Measurements from ENCODE around the gene SPATA13. TPM values are rescaled to one million over a fixed set of nuclear protein-coding genes. Genes with fewer than 3 reads are reported as not detected.

Gene SPATA13
- total and polyA plus RNA-seq, 11 donors, result 5.4 to 20.1 (median 8.6) TPM

DNA sequence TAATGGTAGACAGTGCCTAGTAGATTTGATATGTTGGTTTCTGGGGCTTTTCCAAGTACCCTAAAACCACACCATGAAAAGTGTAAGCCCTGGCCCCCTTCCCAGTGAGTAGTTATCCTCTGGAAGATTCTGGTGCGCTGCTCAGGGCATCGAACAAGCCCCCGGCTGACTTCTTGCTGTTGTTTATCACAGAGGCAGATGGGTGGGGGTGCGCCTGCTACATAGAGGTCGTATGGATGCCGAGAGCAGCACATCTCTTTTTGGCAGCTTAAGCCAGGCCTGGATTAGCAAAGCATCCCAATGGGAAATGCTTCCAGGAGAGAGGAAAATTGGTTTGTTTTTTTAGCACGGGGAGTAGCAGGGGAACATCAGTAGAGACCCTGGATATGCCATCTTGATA lies 26.3 kb upstream of the SPATA13 start:
- TF ChIP-seq POLR2A (IDR thresholded peaks at IDR 0.05), result no peak
- TF ChIP-seq, protein P1, sequence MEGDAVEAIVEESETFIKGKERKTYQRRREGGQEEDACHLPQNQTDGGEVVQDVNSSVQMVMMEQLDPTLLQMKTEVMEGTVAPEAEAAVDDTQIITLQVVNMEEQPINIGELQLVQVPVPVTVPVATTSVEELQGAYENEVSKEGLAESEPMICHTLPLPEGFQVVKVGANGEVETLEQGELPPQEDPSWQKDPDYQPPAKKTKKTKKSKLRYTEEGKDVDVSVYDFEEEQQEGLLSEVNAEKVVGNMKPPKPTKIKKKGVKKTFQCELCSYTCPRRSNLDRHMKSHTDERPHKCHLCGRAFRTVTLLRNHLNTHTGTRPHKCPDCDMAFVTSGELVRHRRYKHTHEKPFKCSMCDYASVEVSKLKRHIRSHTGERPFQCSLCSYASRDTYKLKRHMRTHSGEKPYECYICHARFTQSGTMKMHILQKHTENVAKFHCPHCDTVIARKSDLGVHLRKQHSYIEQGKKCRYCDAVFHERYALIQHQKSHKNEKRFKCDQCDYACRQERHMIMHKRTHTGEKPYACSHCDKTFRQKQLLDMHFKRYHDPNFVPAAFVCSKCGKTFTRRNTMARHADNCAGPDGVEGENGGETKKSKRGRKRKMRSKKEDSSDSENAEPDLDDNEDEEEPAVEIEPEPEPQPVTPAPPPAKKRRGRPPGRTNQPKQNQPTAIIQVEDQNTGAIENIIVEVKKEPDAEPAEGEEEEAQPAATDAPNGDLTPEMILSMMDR (IDR thresholded peaks at IDR 0.05), result no peak
- ATAC-seq, result no peak
- intact Hi-C loops (cut with DNase I), result no loop called here

DNA sequence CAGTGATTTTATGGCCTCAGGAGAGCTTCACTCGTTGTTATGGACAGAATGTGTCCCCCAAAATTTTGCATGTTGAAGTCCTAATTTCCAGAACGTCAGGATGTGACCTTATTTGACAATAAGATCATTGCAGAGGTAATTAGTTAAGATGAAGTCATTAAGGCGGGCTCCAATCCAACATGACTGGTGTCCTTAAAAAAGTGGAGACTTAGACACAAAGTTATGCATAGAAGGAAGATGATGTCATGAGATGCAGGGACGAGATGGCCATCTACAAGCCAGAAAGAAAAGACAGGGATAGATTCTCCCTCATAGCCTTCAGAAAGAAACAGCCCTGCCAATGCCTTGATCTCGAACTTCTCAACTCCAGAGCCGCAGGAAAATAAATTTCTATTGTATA lies 25.8 kb upstream of the SPATA13 start:
- ATAC-seq (no peak), DNase-seq (no peak)
- intact Hi-C loops (cut with DNase I), result no loop called here
- Histone ChIP-seq H3K9me3 (peaks cover 0 to 13% (median 0%) of the 10 kb centered on the region in 12 donors), H3K27ac (no peak overlapping the region), H3K4me3 (no peak overlapping the region), H3K27me3 (peaks cover 0 to 2% (median 0%) of the 10 kb centered on the region in 9 donors), H3K36me3 (no peaks in the 10 kb centered on the region), H3K4me1 (no peaks in the 10 kb centered on the region)
- no peak for TF ChIP-seq POLR2A (IDR thresholded peaks at IDR 0.05)
- TF ChIP-seq, protein P1 (IDR thresholded peaks at IDR 0.05), result no peak
- WGBS, 4 donors, result 65 to 81% (median 77%) methylated on average over 6 of the region's 6 CpGs

More for the DNA sequence above, 26.3 kb upstream of the SPATA13 start:
- H3K9me3 ChIP-seq, result peaks cover 0 to 13% (median 0%) of the 10 kb centered on the region in 12 donors
- WGBS, 4 donors, result 52 to 64% (median 58%) methylated on average over 7 of the region's 7 CpGs
- H3K27me3 ChIP-seq, result peaks cover 0 to 4% (median 0%) of the 10 kb centered on the region in 9 donors
- no peaks in the 10 kb centered on the region for H3K36me3 ChIP-seq
- no peak overlapping the region for H3K27ac ChIP-seq
- H3K4me1 ChIP-seq, result no peaks in the 10 kb centered on the region
- DNase-seq, result no peak
- H3K4me3 ChIP-seq, result no peak overlapping the region

DNA sequence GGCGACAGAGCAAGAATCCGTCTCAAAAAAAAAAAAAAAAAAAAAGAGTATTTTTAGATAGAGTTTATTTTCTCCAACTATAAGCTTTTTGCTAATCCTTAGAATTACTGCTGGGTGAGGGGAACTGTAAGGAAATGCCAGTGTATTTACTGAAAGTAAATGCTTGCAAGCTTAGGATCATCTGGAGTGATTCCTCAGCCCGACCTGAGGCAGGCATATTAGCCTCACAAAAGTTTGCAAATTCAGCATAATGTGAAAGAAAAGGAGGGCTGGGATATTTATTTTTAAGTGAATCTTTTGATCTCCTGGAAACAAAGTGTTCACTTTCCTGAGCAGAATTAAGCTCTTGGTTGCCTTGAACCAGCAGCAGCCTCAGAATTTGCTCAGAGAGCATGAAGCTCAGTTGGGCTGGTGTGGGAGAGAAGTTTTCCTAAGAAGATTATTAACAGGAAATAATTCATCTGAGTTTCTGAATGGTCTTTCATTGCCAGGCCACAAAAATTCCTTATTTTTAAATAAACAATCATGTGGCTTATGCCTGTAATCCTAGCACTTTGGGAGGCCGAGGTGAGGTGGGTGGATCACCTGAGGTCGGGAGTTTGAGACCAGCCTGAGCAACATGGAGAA lies 24.7 kb upstream of the SPATA13 start:
- DNase-seq, result no peak
- intact Hi-C loops (cut with DNase I), result no loop called here
- TF ChIP-seq, protein P1 (IDR thresholded peaks at IDR 0.05), result no peak
- TF ChIP-seq POLR2A (IDR thresholded peaks at IDR 0.05), result no peak
- 89 to 94% (median 92%) methylated on average over 4 to 5 of the region's 5 CpGs for whole genome bisulfite sequencing, 4 donors
- Histone ChIP-seq H3K4me1 (no peaks in the 10 kb centered on the region), H3K4me3 (no peak overlapping the region), H3K9me3 (peaks cover 0 to 13% (median 0%) of the 10 kb centered on the region in 12 donors), H3K27ac (no peak overlapping the region), H3K36me3 (no peaks in the 10 kb centered on the region), H3K27me3 (no peaks in the 10 kb centered on the region)
- ATAC-seq, result no peak

DNA sequence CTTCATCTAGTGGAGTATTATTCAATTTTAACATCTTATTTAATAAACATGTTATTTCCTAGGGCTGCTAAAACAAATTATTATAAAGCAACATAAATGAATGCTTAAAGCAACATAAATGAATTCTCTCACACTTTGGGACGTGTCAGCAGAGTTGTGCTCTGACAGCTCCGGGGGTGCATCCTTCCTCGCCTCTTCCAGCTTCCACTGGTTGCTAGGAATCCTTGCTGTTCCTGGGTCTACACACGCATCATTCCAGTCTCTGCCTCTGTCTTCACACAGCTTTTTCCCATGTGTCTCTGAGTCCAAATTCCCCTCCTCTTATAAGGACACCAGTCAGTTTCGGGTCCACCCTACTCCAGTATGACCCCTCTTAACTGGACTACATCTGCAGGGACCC lies 21.6 kb upstream of the SPATA13 start:
- WGBS, 4 donors, result 86 to 94% (median 93%) methylated on average over 5 of the region's 5 CpGs
- ATAC-seq (no peak), DNase-seq (no peak)
- Histone ChIP-seq H3K4me3 (no peak overlapping the region), H3K4me1 (peaks cover 0 to 6% (median 0%) of the 10 kb centered on the region in 12 donors), H3K27ac (no peak overlapping the region), H3K27me3 (no peaks in the 10 kb centered on the region), H3K36me3 (no peaks in the 10 kb centered on the region), H3K9me3 (no peaks in the 10 kb centered on the region)
- no peak for TF ChIP-seq POLR2A (IDR thresholded peaks at IDR 0.05)
- TF ChIP-seq, protein P1 (IDR thresholded peaks at IDR 0.05), result no peak
- intact Hi-C loops (cut with DNase I), result no loop called here
